MCF 10A (cell line): ENCODE results near the gene GUCA1A. TPM values are rescaled to one million over a fixed set of nuclear protein-coding genes. Genes with fewer than 3 reads are reported as not detected.

Source experiments
- Bru-seq: library from RNA; stranded (reverse); fragments of 400-500 nt; gene quantifications from one replicate; lab custom pipeline; 2021; lab: Mats Ljungman, UMichigan
- BruChase-seq, 2 experiments: library from RNA; stranded (reverse); fragments of 400-500 nt; gene quantifications; one replicate each; lab custom pipeline; 2021; lab: Mats Ljungman, UMichigan
- BruUV-seq: library from RNA; stranded (reverse); fragments of 400-500 nt; replicated peaks from 2 replicates; lab custom pipeline; 2021; lab: Mats Ljungman, UMichigan
- CTCF ChIA-PET: fragments of 300-600 bp; sonication (Branson Sonifier 250); formaldehyde crosslinking; extraction: SDS; loops from one replicate; lab custom pipeline; 2021; ENCODE audit warnings: antibody characterized with exemption, inconsistent platforms; lab: Yijun Ruan, JAX
- POLR2A ChIA-PET: fragments of 300-600, 350-650 bp; sonication (Branson Sonifier 250); formaldehyde crosslinking; extraction: SDS; loops from one replicate; lab custom pipeline; 2020; ENCODE audit warnings: antibody characterized with exemption, inconsistent platforms; lab: Yijun Ruan, JAX
- DNase-seq: peaks from one replicate; pipeline ENCODE4 v3.0.0-alpha.2; 2018; ENCODE audit not compliant: unreplicated experiment
- H3K27ac Mint-ChIP-seq: one replicate; pipeline ENCODE4 v1.8.0; 2022; ENCODE audit warnings: mild to moderate bottlenecking, low read depth, mixed read lengths; ENCODE audit not compliant: unreplicated experiment
- H3K27me3 Mint-ChIP-seq: one replicate; pipeline ENCODE4 v1.8.0; 2022; ENCODE audit warnings: mixed read lengths; ENCODE audit not compliant: insufficient read depth, unreplicated experiment
- H3K36me3 Mint-ChIP-seq: one replicate; pipeline ENCODE4 v1.8.0; 2022; ENCODE audit warnings: mild to moderate bottlenecking, moderate library complexity, mixed read lengths; ENCODE audit not compliant: insufficient read depth, unreplicated experiment
- H3K4me1 Mint-ChIP-seq: one replicate; pipeline ENCODE4 v1.8.0; 2022; ENCODE audit warnings: mixed read lengths; ENCODE audit not compliant: insufficient read depth, unreplicated experiment
- H3K4me3 Mint-ChIP-seq: one replicate; pipeline ENCODE4 v1.8.0; 2022; ENCODE audit warnings: mild to moderate bottlenecking, moderate library complexity, mixed read lengths; ENCODE audit not compliant: unreplicated experiment
- H3K9me3 Mint-ChIP-seq: one replicate; pipeline ENCODE4 v1.8.0; 2022; ENCODE audit warnings: mixed read lengths; ENCODE audit not compliant: unreplicated experiment
- intact Hi-C: fragments of 100-400 bp; cut with micrococcal nuclease; formaldehyde crosslinking; loops from 2 replicates; pipeline ENCODE4 v1.14.1; 2022
- long read RNA-seq: library from polyadenylated mRNA; stranded (forward); transcript quantifications from one replicate; pipeline ENCODE4 v2.0.0, GENCODE V29; 2022
- total RNA-seq: library from RNA; stranded (reverse); gene quantifications from 2 replicates; pipeline ENCODE4 v1.2.3, GENCODE V29; 2022
- TF ChIP-seq, protein P1 (sequence below): fragments of 200-600 bp; IDR thresholded peaks from one replicate; pipeline ENCODE4 v1.8.0; 2022; ENCODE audit warnings: antibody characterized with exemption, mild to moderate bottlenecking; ENCODE audit not compliant: unreplicated experiment

GUCA1A gene
- not detected in 2 replicates for total RNA-seq
- percentile 0 among the genes with signal in this experiment for Bru-seq, nascent RNA
- BruChase-seq, experiment 1, labeled RNA remaining after a 6-hour chase: percentile 14 among the genes with signal in this experiment
- BruChase-seq, experiment 2, labeled RNA remaining after a 2-hour chase: percentile 6 among the genes with signal in this experiment
- long read RNA-seq: 0 reads

DNA sequence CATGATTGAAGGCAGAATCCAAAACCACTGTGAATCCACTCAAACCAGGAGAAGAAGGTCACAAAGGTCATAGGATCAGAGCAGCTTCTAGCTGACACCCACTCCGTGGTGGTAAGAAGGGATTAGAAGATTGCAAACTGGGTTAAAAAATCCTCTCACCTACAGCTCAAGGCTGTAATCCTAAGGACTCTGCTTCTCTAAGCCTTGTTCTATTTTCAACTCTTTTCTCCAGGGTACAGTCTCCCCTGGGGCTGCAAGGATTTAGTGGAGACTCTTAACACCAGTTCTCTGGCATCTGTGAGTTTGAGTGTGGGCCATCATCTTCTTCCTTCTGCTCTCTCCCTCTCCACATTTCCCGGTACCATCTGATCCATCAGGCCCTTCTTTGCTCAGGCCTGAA, at the start of gene GUCA1A:
TSS of gene GUCA1A (plus strand) at position 264 of the 400 bp plus-strand sequence. CDS start 250 bp downstream, outside the sequence.
- ChIA-PET POLR2A (no interaction called here), CTCF (interaction anchor here (1.2 kb wide), 1 partner anchor 100 kb away, joined by 4 read pairs; no protein-coding TSS in a partner anchor)
- Mint-ChIP-seq H3K27me3 (no peaks in the 10 kb centered on the region), H3K4me3 (no peak within 1 kb of the TSS), H3K27ac (no peak within 1 kb of the TSS), H3K36me3 (no peaks in the 10 kb centered on the region), H3K9me3 (no peaks in the 10 kb centered on the region), H3K4me1 (no peaks in the 10 kb centered on the region)
- TF ChIP-seq, protein P1, sequence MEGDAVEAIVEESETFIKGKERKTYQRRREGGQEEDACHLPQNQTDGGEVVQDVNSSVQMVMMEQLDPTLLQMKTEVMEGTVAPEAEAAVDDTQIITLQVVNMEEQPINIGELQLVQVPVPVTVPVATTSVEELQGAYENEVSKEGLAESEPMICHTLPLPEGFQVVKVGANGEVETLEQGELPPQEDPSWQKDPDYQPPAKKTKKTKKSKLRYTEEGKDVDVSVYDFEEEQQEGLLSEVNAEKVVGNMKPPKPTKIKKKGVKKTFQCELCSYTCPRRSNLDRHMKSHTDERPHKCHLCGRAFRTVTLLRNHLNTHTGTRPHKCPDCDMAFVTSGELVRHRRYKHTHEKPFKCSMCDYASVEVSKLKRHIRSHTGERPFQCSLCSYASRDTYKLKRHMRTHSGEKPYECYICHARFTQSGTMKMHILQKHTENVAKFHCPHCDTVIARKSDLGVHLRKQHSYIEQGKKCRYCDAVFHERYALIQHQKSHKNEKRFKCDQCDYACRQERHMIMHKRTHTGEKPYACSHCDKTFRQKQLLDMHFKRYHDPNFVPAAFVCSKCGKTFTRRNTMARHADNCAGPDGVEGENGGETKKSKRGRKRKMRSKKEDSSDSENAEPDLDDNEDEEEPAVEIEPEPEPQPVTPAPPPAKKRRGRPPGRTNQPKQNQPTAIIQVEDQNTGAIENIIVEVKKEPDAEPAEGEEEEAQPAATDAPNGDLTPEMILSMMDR: no peak
- no TSS peak for BruUV-seq
- intact Hi-C loops: no loop called here
- no peak for DNase-seq

DNA sequence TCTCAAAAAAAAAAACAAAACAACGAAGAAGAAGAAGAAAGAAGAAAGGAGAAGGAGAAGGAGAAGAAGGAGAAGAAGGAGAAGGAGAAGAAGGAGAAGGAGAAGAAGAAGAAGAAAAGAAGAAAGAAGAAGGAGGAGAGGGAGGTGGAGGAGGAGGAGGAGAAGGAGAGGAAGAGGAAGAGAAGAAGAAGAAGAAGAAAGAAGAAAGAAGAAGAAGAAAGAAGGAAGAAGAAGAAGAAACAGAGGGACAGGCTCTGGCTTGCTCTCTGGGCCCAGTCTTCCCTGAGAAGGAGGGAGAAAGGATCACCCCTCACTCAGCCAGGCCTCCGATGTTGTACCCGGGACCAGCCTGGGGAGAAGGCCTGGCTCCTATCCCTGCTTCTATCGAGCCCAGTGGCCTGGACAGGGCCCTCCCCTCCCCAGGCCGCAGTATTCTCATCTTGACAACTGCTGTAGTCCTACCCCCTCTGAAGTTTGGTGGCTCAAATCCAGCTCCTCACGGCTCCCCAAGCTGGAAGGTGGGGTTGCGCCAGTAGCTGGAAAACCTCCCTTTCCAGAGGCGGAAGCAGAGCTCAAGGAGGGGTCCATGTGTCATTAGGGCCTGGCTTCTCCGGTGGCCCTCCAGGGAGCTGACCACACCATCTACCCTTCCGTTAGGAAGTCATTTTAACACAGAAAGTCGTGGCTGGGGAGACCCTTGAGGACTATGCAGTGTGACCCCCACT, 49.6 kb upstream of the GUCA1A start:
- TF ChIP-seq, protein P1: no peak
- H3K36me3 Mint-ChIP-seq: peaks cover 32% of the 10 kb centered on the region
- no peak overlapping the region for H3K4me3 Mint-ChIP-seq
- ChIA-PET POLR2A (interaction anchor here (0.8 to 2.8 kb wide), 7 partner anchors 9 to 26 kb away, joined by 3 to 15 read pairs (median 5); partner anchors contain the start of gene C6orf132), CTCF (interaction anchor here (0.6 to 1.9 kb wide), 6 partner anchors 7 to 736 kb away, joined by 3 to 6 read pairs (median 3); no protein-coding TSS in a partner anchor)
- intact Hi-C loops: no loop called here
- H3K27ac Mint-ChIP-seq: peak overlapping the region; percentile 89
- H3K4me1 Mint-ChIP-seq: peaks cover 26% of the 10 kb centered on the region
- no TSS peak for BruUV-seq
- no peaks in the 10 kb centered on the region for H3K27me3 Mint-ChIP-seq
- H3K9me3 Mint-ChIP-seq: no peaks in the 10 kb centered on the region
- no peak for DNase-seq

DNA sequence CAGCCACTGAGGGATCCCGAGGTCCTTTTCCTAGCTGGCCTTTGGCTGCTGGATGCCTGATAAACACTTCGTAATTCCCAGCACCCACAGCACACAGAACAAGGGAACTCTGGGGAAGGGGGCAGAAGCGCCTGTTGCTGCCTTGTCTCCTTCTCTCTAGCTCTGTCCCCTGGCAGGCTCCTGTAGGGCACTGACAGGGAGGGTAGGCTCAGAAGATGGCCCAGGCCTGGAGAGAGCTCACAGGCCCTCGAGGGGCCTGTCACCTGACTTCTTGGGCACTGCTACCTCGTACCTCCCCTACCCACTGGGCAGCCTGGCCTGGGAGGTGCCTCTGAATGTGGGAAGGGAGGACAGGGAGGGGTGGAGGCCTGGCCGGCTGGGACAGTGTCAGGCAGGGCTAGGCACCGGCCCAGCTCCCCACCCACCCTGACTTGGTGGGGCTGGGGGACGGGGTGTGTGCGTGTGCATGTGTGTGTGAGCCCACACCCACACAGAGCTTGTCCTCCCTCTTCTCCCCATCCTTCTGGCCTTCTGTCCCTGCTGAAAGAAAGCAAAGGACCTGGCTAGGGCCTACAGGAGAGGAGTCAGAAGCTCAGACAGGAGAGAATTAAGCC, 48.8 kb upstream of the GUCA1A start:
- BruUV-seq: no TSS peak
- no peak overlapping the region for H3K27ac Mint-ChIP-seq
- ChIA-PET CTCF (interaction anchor here (0.5 to 1.9 kb wide), 9 partner anchors 13 to 737 kb away, joined by 3 to 6 read pairs (median 3); no protein-coding TSS in a partner anchor), POLR2A (interaction anchor here (0.5 to 2.8 kb wide), 5 partner anchors 10 to 39 kb away, joined by 3 to 15 read pairs (median 4); partner anchors contain the start of gene C6orf132)
- peaks cover 24% of the 10 kb centered on the region for H3K4me1 Mint-ChIP-seq
- DNase-seq: no peak
- H3K9me3 Mint-ChIP-seq: no peaks in the 10 kb centered on the region
- peaks cover 39% of the 10 kb centered on the region for H3K36me3 Mint-ChIP-seq
- intact Hi-C loops: no loop called here
- H3K27me3 Mint-ChIP-seq: no peaks in the 10 kb centered on the region
- H3K4me3 Mint-ChIP-seq: no peak overlapping the region
- TF ChIP-seq, protein P1: no peak
